HepG2 (cell line): Measurements from ENCODE around the gene PSAP.

ENCODE experiments used
- YY1 ChIP-seq: IDR thresholded peaks from 2 replicates; pipeline ENCODE4 v1.6.1; 2011; ENCODE audit warnings: low read length, low read depth, moderate library complexity, mild to moderate bottlenecking; ENCODE audit not compliant: insufficient read depth, insufficient replicate concordance
- ZNF354B ChIP-seq: sonication (generic); formaldehyde crosslinking; IDR thresholded peaks from 2 replicates; pipeline ENCODE4 v1.8.0; 2022; ENCODE audit warnings: mild to moderate bottlenecking, missing genetic modification reagents

DNA sequence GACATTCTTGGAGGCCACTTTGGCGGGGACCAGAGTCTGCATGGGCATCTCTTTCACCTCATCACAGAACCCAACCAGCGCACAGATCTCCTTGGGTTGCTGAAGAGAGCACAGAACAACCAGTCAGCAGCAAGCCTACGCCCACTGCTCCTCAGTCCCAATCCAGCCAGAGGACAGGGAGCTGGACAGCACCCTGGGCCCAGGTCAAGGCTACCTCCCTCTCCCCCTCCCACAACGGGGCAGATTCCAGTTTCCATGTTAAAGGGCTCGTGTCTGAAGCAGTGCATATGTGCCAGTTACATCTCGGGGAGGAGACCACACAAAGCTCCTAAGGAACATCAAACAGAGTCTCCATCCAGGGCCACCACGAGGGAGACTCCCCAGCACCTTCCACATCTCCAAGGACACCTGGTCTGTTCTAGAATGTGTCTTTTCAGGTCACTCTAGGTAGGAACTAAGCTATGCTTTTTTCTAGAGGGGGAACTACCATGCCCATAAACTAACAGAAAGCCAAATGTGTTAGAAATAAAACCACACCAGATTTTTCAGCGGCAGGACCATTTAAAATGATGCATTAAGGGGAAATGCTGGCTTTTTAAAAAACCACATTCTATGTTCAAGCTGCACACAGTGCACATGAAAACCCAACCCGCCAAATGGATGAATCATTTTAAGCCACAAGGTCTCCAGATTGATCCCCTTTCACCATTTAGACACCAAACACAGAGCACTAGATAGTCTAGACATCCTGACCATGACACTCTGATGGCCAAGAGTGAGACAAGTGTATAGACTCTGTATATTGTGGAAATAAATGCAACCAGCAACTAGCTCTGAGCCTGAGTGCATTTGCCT lies 28.9 kb downstream of the PSAP start:
- TF ChIP-seq ZNF354B (CRISPR knock-in tag) = no peak
- no peak for TF ChIP-seq YY1
